ENCODE results near the gene ANK3.
"Not testable (repeated sequence)": the region's sequence is repeated elsewhere in the genome, so short reads cannot be mapped to it uniquely, and the experiment has no call there.

The ANK3 gene

DNA sequence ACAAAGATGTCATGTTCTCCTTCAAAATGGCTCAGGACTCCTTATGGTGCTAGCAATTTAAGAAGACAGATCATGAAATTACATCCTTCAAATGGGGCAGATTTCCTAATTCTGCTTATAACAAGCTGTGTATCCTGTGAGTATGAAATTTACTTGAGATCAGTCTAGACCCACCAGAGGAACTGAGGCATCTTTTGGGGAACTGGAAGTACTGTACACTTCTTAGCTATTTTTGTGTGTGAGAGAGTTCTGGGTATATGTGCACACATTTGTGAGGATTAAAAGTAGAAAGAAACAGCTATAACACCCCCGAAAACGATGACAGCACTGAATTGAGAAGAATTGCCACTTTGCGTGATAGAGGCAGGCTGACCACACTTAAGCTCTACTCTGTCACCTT lies 296.4 kb downstream of the ANK3 start:
- DNase-seq (ENCODE audit: low spot score) = no peak

GRCh38 chr10:60086862-60087261 lies 302.8 kb downstream of the ANK3 start:
- DNase-seq (ENCODE audit: low spot score) = no peak

DNA sequence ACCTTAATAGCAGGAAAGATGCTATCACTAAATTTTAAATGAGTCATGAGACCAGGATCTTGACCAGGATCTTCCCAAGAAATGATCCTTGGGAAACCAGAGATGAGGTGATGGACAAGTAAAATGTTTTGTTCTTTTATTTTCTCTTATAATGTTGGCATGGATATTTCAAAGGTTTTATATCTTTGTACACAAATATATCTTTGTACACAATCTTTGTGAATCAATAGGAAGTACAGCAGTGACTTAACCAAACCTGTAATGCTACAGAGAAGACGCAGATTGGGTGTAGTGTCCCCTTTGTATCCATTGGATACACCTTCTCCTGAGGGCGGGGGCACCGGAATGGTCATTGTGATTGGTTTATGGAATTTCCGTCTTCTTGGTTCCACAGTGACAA lies 303.3 kb downstream of the ANK3 start:
- DNase-seq (ENCODE audit: low spot score) = no peak

- no peak for DNase-seq (ENCODE audit: low spot score)
Measured at GRCh38 chr10:60082744-60083344, 306.8 kb downstream of the ANK3 start.

- no peak for DNase-seq (ENCODE audit: low spot score)
Measured at GRCh38 chr10:60082341-60082740, 307.3 kb downstream of the ANK3 start.

GRCh38 chr10:60073781-60074656 lies 315.7 kb downstream of the ANK3 start:
- no peak for DNase-seq (ENCODE audit: low spot score)

GRCh38 chr10:60073397-60073780 lies 316.3 kb downstream of the ANK3 start:
- DNase-seq (ENCODE audit: low spot score) = no peak

- no peak for DNase-seq (ENCODE audit: low spot score)
Measured at GRCh38 chr10:60069311-60069710, 320.4 kb downstream of the ANK3 start.

DNA sequence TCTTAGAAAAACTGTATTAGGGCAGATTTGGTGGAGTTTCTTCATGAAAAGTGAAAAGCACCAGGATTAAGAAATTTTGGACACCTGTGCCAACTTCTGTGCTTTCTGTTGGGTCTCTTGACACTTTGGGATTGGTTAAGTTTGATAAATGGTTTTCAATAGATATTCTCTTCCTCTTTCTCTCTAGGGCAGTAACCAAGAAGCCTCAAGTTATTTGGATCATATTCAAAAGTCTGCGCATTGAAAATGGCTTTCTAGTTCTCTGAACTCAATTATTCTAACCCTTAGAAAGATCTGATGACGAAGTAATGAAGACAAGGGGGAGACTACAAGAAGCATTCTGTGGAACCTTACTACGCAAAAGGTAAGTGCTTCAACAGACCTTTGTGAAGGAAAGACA lies 339.3 kb downstream of the ANK3 start:
- DNase-seq (ENCODE audit: low spot score) = no peak

DNA sequence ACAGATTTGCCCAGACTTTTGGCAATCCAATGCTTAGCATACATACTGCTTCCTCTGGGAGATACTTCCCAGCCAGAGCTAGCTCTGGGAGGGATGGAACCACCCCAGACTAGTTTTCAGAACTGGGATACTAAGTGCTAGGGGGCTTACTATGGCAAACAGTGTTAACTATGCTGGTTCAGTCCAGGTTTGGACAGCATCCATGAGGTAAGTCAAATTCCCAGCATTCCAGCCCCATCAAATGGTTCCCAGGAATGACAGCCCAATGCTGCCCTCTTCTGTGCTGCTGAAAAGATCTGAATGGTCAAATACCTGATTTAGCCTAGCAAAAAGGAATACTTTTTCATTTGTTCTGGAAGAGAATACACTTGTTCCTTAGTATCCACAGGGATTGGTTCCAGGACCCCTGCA lies 341.6 kb downstream of the ANK3 start:
- DNase-seq (ENCODE audit: low spot score) = peak; percentile 78

- DNase-seq (ENCODE audit: low spot score) = no peak
Measured at GRCh38 chr10:60045571-60045970, 344.1 kb downstream of the ANK3 start.

DNA sequence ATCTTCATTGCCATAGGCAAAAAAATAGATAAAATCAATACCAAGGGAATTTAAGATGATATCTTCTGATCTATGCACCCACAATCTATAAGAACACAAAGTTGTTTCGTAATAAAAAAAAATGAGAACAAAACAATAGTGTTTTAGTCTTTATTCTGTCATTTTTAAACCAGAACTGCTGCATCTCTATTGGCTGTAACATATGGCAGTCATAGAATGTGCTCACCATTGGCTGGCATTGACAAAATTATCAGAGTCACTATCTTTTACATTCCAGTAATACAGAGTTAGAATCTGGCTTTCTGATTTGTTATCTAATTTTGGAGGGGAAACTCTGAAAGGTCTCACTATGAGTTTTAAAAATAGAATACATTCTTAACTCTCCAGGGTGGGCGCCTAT lies 344.7 kb downstream of the ANK3 start:
- no peak for DNase-seq (ENCODE audit: low spot score)

GRCh38 chr10:60044242-60044641 lies 345.4 kb downstream of the ANK3 start:
- DNase-seq (ENCODE audit: low spot score) = no peak

- DNase-seq (ENCODE audit: low spot score) = no peak
Measured at GRCh38 chr10:60043561-60044241, 346.0 kb downstream of the ANK3 start.

- DNase-seq (ENCODE audit: low spot score) = no peak
Measured at GRCh38 chr10:60042914-60043313, 346.8 kb downstream of the ANK3 start.

DNA sequence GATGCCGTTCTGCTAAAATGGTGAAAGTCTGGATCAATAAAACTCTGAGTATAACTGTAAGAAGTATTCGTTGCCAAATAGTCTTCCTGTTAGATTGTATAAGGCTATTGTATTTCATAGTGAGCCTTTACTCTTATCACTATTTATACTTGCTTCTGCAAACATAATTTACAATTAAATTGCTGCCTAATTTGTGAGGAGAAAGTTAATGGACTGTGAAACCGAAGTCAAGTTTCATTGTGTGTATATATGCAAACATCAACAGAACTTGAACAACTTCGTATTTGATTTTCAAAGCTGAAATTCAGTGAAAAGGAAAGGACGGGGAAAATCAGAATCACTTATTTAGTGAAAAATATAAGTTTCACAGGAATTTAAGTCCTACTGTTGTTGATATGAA lies 347.4 kb downstream of the ANK3 start:
- DNase-seq (ENCODE audit: low spot score) = no peak

DNA sequence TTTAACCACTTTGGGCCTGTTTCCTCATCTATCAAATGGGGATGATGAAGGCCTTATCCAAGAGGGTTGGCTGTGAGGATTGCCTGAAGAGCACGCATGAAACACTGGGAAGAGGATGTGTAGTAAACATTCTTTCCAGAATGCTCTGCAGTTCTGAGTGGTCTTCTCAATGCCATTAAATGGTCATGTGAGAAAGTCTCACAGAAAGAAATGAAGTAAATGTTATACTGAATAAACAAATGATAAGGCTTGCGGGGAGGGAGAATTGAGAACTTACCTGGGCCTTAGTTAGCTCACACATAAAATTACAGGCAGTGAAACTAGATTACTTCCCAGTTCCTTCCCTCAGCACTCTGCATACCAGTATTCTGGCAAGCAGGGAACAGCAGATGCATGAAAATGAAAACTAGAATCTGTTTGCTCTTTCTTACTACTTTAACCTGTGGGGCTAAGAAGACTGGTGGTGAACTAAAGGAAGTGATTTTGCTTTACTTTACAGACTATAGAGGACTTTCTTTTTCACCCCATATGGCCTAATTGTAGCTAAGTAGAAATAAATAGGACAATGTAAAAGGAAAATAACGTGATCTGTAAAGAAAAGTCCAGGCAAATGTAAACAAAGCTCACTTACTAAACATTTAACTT lies 348.1 kb downstream of the ANK3 start:
- DNase-seq (ENCODE audit: low spot score) = no peak

DNA sequence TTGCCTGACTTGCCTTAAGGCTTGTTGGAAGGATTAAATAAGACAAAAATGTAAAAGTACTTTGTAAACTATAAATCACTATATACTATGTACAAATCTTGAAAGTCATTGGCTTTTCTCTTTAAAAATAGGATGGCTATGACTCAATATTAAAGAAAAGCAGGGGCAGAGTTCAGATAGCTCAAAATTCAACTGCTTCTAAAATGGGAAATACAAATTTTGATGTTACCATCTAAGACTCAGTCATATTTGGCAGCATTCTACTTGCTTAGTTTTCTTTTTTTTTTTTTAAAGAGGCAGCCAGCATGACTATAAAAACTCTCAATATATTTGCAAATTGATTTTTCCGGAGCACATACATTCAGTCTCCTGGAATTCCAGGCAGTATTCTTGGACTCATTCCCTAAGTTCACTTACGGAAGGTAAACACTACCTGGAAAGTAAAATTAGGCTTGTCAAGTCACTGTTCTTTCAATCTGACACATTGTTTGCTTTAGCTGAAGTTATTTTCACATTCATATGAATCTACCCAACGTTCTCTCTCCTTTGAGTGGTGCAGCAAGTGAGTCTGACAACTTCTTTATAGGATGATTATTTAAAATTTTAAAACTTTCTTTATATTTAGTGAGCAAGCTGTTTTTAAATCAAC lies 349.5 kb downstream of the ANK3 start:
- DNase-seq (ENCODE audit: low spot score) = no peak

DNA sequence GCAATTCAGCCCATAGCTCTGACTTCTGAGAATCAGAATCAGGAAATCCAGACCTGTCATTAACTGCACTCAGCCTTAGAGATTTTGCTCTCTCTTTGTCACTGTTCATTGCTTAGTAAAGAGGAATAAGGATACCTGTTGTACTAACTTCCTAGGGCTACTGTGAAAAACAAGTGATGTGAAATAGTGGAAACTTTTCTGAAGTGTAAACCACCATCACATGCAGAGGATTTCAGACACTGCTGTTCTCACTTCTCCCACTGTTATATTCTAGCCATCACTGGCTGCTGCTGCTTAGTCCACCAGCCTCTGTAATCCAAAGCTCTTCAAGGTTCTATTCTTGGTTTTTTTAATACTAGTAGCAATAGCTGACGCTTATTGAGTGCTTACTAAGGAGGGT lies 353.7 kb downstream of the ANK3 start:
- no peak for DNase-seq (ENCODE audit: low spot score)

GRCh38 chr10:60035375-60035774 lies 354.3 kb downstream of the ANK3 start:
- DNase-seq (ENCODE audit: low spot score) = not testable (repeated sequence)

DNA sequence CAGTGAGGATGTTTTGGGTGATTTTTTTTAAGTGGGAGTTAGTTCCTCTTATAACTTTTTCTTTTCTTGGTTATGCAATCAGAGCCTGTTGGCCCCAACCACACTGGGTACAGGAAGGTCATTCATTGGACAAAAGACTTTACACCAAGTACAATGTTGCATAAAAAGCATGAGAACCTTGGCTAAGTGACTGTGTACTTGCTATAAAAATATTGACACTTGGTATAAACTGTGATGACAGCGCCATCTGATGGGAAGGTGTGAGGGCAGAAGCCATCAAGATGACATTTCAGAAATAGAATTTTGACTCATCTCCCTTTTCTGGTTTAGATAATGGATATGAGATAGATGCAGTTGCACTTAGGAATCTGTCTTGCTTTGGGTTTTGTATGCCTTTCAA lies 357.0 kb downstream of the ANK3 start:
- no peak for DNase-seq (ENCODE audit: low spot score)

DNA sequence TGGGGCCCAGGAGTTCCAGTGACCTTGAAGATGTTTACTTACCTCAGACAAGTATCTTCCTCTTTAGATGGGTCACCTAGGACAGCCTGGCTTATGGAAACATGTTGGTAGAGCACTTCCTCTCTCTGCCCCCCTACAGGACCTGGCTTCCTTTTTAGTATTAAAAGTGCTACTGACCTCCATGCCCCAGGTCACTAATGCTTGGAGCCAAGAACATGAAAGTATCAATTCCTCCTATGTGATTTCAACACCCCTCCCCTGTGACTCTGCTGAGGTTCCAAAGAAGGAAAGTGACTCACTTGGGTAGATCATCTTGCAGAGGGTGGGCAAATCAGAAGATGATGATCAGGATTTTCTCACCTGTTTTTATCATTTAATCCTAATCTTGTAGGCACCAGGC lies 358.0 kb downstream of the ANK3 start:
- no peak for DNase-seq (ENCODE audit: low spot score)

All from cerebellar cortex (tissue), 1 donor.